Glutamatergic neuron (in vitro differentiated cells): ENCODE results near the gene VWA3A. TPM values are rescaled to one million over a fixed set of nuclear protein-coding genes. Genes with fewer than 3 reads are reported as not detected.

Experiments used
- DNase-seq: peaks from one replicate; pipeline ENCODE4 v3.0.0; 2022
- H3K27ac Mint-ChIP-seq: one replicate; pipeline ENCODE4 v1.8.0; 2020; ENCODE audit warnings: mild to moderate bottlenecking, mixed read lengths, inconsistent platforms; ENCODE audit not compliant: unreplicated experiment
- H3K27me3 Mint-ChIP-seq: one replicate; pipeline ENCODE4 v1.8.0; 2020; ENCODE audit warnings: mild to moderate bottlenecking, moderate library complexity, mixed read lengths, inconsistent platforms; ENCODE audit not compliant: unreplicated experiment
- H3K36me3 Mint-ChIP-seq: one replicate; pipeline ENCODE4 v1.8.0; 2020; ENCODE audit warnings: mild to moderate bottlenecking, mixed read lengths, inconsistent platforms; ENCODE audit not compliant: unreplicated experiment
- H3K4me1 Mint-ChIP-seq: one replicate; pipeline ENCODE4 v1.8.0; 2020; ENCODE audit warnings: mild to moderate bottlenecking, low read depth, mixed read lengths, inconsistent platforms; ENCODE audit not compliant: unreplicated experiment
- H3K4me3 Mint-ChIP-seq: one replicate; pipeline ENCODE4 v1.8.0; 2020; ENCODE audit warnings: mild to moderate bottlenecking, mixed read lengths, inconsistent platforms; ENCODE audit not compliant: unreplicated experiment
- H3K9me3 Mint-ChIP-seq: one replicate; pipeline ENCODE4 v1.8.0; 2020; ENCODE audit warnings: mild to moderate bottlenecking, moderate library complexity, mixed read lengths, inconsistent platforms; ENCODE audit not compliant: unreplicated experiment
- total RNA-seq: library from RNA; stranded (reverse); fragmentation: NEBNext Ultra II Directional; extraction: Animal tissue kit (Norgen Biotek cat#: 25700); gene quantifications from one replicate; pipeline ENCODE4 v1.2.1, GENCODE V29; 2021; ENCODE audit not compliant: unreplicated experiment
- TF ChIP-seq, protein P1 (sequence below): fragments of 200-600 bp; sonication (generic); IDR thresholded peaks from one replicate; pipeline ENCODE4 v1.5.0; 2021; ENCODE audit not compliant: partially characterized antibody, unreplicated experiment

Gene VWA3A
- total RNA-seq, 1 donor from 2014 or later: 0.17 TPM

DNA sequence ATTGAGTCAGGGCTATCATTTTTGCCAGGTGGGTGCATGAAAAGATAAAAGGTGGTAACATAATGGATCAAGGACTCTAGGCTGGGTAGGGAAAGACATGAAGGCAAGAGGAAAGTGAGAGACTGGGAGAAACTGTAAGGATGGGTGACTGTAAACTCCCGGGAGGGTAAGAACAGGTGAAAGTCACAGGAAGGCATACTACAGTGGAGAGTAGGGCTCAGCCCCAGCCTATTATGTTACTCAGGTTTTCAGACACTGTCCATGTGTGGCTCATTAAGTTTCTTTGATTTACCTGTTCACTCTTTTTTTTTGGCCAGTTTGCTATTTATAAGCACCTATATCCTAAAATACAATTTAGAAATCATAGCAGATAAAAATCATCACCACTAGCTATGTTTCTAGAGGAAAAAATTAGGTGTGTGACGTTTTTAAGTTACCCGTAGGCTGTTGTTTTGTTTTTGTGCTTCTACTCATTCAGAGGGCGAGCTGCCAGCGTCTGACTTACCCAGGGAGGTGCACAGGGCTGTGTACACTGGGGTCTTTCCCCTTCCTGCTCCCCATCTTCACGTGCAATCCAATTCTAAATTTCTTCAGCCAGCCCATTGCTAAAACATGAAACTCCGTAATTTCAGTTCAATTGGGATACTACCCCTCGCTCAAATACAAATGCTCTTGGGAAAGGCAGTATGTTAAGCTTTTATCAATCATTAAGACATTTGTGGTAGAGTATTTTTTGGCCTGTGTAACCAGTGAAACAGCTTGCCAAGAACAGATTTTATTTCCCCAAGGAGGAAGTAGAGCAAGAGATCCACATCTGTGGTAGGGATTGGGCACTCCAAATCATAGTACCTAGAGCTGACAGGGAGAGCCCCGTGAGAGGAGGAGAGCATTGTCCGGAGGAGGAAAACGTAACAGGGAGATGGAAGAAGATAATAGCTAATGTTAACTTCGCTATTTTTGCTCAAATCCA, 21.7 kb upstream of the VWA3A start:
- no peak overlapping the region for H3K4me3 Mint-ChIP-seq
- DNase-seq: no peak
- no peaks in the 10 kb centered on the region for H3K9me3 Mint-ChIP-seq
- no peak overlapping the region for H3K27ac Mint-ChIP-seq
- TF ChIP-seq, protein P1, sequence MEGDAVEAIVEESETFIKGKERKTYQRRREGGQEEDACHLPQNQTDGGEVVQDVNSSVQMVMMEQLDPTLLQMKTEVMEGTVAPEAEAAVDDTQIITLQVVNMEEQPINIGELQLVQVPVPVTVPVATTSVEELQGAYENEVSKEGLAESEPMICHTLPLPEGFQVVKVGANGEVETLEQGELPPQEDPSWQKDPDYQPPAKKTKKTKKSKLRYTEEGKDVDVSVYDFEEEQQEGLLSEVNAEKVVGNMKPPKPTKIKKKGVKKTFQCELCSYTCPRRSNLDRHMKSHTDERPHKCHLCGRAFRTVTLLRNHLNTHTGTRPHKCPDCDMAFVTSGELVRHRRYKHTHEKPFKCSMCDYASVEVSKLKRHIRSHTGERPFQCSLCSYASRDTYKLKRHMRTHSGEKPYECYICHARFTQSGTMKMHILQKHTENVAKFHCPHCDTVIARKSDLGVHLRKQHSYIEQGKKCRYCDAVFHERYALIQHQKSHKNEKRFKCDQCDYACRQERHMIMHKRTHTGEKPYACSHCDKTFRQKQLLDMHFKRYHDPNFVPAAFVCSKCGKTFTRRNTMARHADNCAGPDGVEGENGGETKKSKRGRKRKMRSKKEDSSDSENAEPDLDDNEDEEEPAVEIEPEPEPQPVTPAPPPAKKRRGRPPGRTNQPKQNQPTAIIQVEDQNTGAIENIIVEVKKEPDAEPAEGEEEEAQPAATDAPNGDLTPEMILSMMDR: no peak
- H3K4me1 Mint-ChIP-seq: peaks cover 15% of the 10 kb centered on the region
- H3K27me3 Mint-ChIP-seq: peaks cover 2% of the 10 kb centered on the region
- H3K36me3 Mint-ChIP-seq: peaks cover 12% of the 10 kb centered on the region

DNA sequence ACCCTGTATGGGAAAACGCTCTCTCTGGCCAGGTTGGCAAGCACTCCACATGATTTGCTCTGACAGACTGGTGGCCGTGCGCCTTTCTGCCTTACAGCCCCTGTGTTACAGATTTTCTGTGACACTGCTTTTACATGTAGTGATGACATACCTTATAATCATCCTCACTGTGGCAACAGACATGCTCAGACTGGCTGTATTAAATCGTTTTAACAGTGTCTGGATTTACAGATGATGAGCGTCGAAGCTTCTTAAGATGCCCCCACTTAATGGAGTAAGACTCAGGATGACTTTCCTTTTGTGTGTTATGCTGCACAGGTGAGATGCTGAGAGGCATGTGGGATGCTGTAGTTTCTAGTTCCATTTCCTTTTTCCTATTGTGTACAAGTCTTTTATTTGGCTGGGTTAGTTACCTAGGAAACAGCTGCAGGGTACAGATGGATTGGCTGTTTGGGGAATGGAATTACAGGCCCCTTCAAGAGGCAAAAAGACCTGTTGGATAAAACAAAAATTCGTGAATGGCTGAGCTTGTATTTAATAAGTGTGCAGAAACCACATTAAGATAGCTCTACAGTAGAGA, 20.9 kb upstream of the VWA3A start:
- TF ChIP-seq, protein P1: no peak
- peaks cover 10% of the 10 kb centered on the region for H3K36me3 Mint-ChIP-seq
- H3K4me1 Mint-ChIP-seq: peaks cover 17% of the 10 kb centered on the region
- no peaks in the 10 kb centered on the region for H3K9me3 Mint-ChIP-seq
- no peak overlapping the region for H3K27ac Mint-ChIP-seq
- no peak for DNase-seq
- H3K27me3 Mint-ChIP-seq: peaks cover 4% of the 10 kb centered on the region
- H3K4me3 Mint-ChIP-seq: no peak overlapping the region

DNA sequence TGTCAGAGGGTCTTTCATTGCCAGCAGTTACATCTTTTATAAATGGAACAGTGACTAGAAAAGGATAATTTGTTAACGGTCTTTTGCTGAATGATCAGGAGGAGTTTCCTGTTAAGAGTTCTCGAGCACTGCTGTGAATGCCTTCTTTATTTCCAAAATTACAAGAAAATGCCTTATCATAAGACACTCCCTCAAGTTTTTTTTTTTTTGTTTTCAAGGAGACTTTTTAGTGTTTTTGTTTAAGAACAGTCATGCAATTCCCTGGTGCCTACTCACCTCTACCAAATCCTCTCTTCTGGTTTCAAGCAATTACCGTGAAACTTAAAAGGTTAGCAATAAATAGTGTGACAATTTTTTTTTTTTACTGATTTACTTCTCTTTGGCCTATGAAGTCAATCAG, 19.0 kb upstream of the VWA3A start:
- no peak overlapping the region for H3K4me3 Mint-ChIP-seq
- no peak for DNase-seq
- TF ChIP-seq, protein P1: no peak
- no peaks in the 10 kb centered on the region for H3K36me3 Mint-ChIP-seq
- H3K27me3 Mint-ChIP-seq: peaks cover 2% of the 10 kb centered on the region
- H3K4me1 Mint-ChIP-seq: peaks cover 19% of the 10 kb centered on the region
- no peaks in the 10 kb centered on the region for H3K9me3 Mint-ChIP-seq
- no peak overlapping the region for H3K27ac Mint-ChIP-seq

DNA sequence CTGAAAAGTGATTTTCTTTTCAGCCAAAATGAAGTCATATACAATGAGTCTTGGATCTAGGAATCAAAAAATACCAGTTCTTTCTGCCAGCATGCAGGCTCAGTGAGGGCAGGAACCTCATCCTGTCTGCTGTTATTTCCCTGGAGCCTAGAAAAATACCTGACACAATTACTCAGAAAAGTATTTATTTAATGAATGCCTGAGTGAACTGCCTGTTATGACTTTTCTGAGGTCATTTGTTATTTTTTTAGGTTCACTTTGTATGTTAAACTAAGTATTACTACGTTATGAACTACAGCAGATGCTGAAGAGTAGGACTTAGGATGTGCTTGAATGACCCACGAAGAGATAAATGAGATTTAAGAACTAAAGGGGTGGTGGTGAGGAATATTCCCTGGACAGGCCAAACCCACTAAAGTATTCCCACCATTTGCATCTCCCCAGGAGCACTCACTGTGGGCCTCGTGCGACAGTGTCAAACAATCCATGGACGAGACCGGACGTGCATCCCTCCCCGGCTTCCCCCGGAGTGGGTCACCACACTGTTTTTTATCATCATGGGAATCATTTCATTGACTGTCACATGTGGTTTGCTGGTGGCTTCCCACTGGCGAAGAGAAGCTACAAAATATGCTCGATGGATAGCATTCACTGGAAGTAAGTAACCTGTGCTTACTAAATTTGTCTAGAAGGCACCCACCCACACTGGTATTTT, 17.1 kb upstream of the VWA3A start:
- peaks cover 19% of the 10 kb centered on the region for H3K4me1 Mint-ChIP-seq
- DNase-seq: no peak
- H3K4me3 Mint-ChIP-seq: no peak overlapping the region

More for the DNA sequence above, 17.1 kb upstream of the VWA3A start:
- H3K36me3 Mint-ChIP-seq: no peaks in the 10 kb centered on the region
- peaks cover 2% of the 10 kb centered on the region for H3K27me3 Mint-ChIP-seq
- no peak overlapping the region for H3K27ac Mint-ChIP-seq
- TF ChIP-seq, protein P1: no peak
- no peaks in the 10 kb centered on the region for H3K9me3 Mint-ChIP-seq
